Measurements from ENCODE around the gene RAB34. TPM values are rescaled to one million over a fixed set of nuclear protein-coding genes. Genes with fewer than 3 reads are reported as not detected.

RAB34 gene
- polyA plus RNA-seq, 3 donors = 7.9 to 125 (median 38.3) TPM

- no peak overlapping the region for H3K27ac ChIP-seq (ENCODE audit: low read depth, low read length)
- 76 to 86% (median 77%) methylated on average over 16 of the region's 16 CpGs for WGBS, 3 donors
Observed at GRCh38 chr17:28703552-28704218, 14.0 kb downstream of the RAB34 start.

GRCh38 chr17:28702752-28703150 is 14.9 kb downstream of the RAB34 start:
- H3K27ac ChIP-seq (ENCODE audit: low read depth, low read length) = no peak overlapping the region
- 73 to 79% (median 75%) methylated on average over 3 of the region's 3 CpGs for WGBS, 3 donors

GRCh38 chr17:28702026-28702751 is 15.5 kb downstream of the RAB34 start:
- WGBS, 3 donors = 74 to 81% (median 77%) methylated on average over 10 of the region's 10 CpGs
- no peak overlapping the region for H3K27ac ChIP-seq (ENCODE audit: low read depth, low read length)

- 90 to 92% (median 91%) methylated on average over 10 of the region's 10 CpGs for WGBS, 3 donors
- H3K27ac ChIP-seq (ENCODE audit: low read depth, low read length) = no peak overlapping the region
Observed at GRCh38 chr17:28700830-28701492, 16.7 kb downstream of the RAB34 start.

- 87 to 89% (median 88%) methylated on average over 8 of the region's 8 CpGs for WGBS, 3 donors
Observed at GRCh38 chr17:28700278-28700677, 17.4 kb downstream of the RAB34 start.

GRCh38 chr17:28698253-28698941 is 19.3 kb downstream of the RAB34 start:
- H3K27ac ChIP-seq (ENCODE audit: low read depth, low read length) = no peak overlapping the region
- 67 to 90% (median 85%) methylated on average over 6 of the region's 6 CpGs for WGBS, 3 donors

More at GRCh38 chr17:28700278-28700677, 17.4 kb downstream of the RAB34 start:
- no peak overlapping the region for H3K27ac ChIP-seq (ENCODE audit: low read depth, low read length)

- no peak overlapping the region for H3K27ac ChIP-seq (ENCODE audit: low read depth, low read length)
- 95 to 100% (median 100%) methylated on average over 1 of the region's 1 CpG for WGBS, 3 donors
Observed at GRCh38 chr17:28693869-28694268, 23.8 kb downstream of the RAB34 start.

- 98 to 100% (median 99%) methylated on average over 3 of the region's 3 CpGs for WGBS, 3 donors
- H3K27ac ChIP-seq (ENCODE audit: low read depth, low read length) = no peak overlapping the region
Observed at GRCh38 chr17:28689011-28689410, 28.7 kb downstream of the RAB34 start.

GRCh38 chr17:28688481-28688880 is 29.2 kb downstream of the RAB34 start:
- 92 to 97% (median 95%) methylated on average over 4 of the region's 4 CpGs for WGBS, 3 donors
- no peak overlapping the region for H3K27ac ChIP-seq (ENCODE audit: low read depth, low read length)

- WGBS, 3 donors = 83 to 91% (median 87%) methylated on average over 4 of the region's 4 CpGs
- H3K27ac ChIP-seq (ENCODE audit: low read depth, low read length) = no peak overlapping the region
Observed at GRCh38 chr17:28686296-28686695, 31.4 kb downstream of the RAB34 start.

- WGBS, 3 donors = 89 to 95% (median 90%) methylated on average over 5 of the region's 5 CpGs
- no peak overlapping the region for H3K27ac ChIP-seq (ENCODE audit: low read depth, low read length)
Observed at GRCh38 chr17:28685366-28685765, 32.3 kb downstream of the RAB34 start.

- H3K27ac ChIP-seq (ENCODE audit: low read depth, low read length) = no peak overlapping the region
- WGBS, 3 donors = 49 to 62% (median 60%) methylated on average over 3 of the region's 3 CpGs
Observed at GRCh38 chr17:28684963-28685362, 32.7 kb downstream of the RAB34 start.

GRCh38 chr17:28682655-28683054 is 35.0 kb downstream of the RAB34 start:
- WGBS, 3 donors = 86 to 97% (median 92%) methylated on average over 11 of the region's 11 CpGs
- H3K27ac ChIP-seq (ENCODE audit: low read depth, low read length) = no peak overlapping the region

GRCh38 chr17:28675980-28676379 is 41.7 kb downstream of the RAB34 start:
- WGBS, 3 donors = 82 to 86% (median 86%) methylated on average over 7 of the region's 7 CpGs
- H3K27ac ChIP-seq (ENCODE audit: low read depth, low read length) = no peak overlapping the region

- WGBS, 3 donors = 83 to 90% (median 90%) methylated on average over 3 of the region's 3 CpGs
- H3K27ac ChIP-seq (ENCODE audit: low read depth, low read length) = no peak overlapping the region
Observed at GRCh38 chr17:28675490-28675889, 42.2 kb downstream of the RAB34 start.

GRCh38 chr17:28669918-28670317 is 47.8 kb downstream of the RAB34 start:
- H3K27ac ChIP-seq (ENCODE audit: low read depth, low read length) = no peak overlapping the region
- WGBS, 3 donors = 92 to 100% (median 93%) methylated on average over 1 of the region's 1 CpG

- no peak overlapping the region for H3K27ac ChIP-seq (ENCODE audit: low read depth, low read length)
- WGBS, 3 donors = 78 to 95% (median 83%) methylated on average over 1 of the region's 1 CpG
Observed at GRCh38 chr17:28667870-28668269, 49.8 kb downstream of the RAB34 start.

- H3K27ac ChIP-seq (ENCODE audit: low read depth, low read length) = no peak overlapping the region
- WGBS, 3 donors = 71 to 85% (median 71%) methylated on average over 2 of the region's 2 CpGs
Observed at GRCh38 chr17:28665994-28666393, 51.7 kb downstream of the RAB34 start.
